Astrocyte of the hippocampus (primary cell): ENCODE measurements around the gene ACOXL.
A peak's percentile ranks its signal among the peaks of the same experiment; 100 is the strongest.

ENCODE experiments used
- DNase-seq: peaks from one replicate; pipeline ENCODE4 v3.0.0; 2011; ENCODE audit warnings: low read depth, low spot score

ACOXL gene

GRCh38 chr2:110874453-110875383 lies 142.3 kb downstream of the ACOXL start:
- peak; percentile 82 for DNase-seq

GRCh38 chr2:110875384-110875725 lies 143.0 kb downstream of the ACOXL start:
- no peak for DNase-seq

- DNase-seq: no peak
These were observed 144.0 kb downstream of the ACOXL start for GRCh38 chr2:110876167-110876999.

GRCh38 chr2:110877031-110877827 lies 144.9 kb downstream of the ACOXL start:
- no peak for DNase-seq

GRCh38 chr2:110878150-110878549 lies 145.8 kb downstream of the ACOXL start:
- DNase-seq: no peak

GRCh38 chr2:110881908-110882307 lies 149.5 kb downstream of the ACOXL start:
- DNase-seq: no peak

GRCh38 chr2:110883406-110883805 lies 151.0 kb downstream of the ACOXL start:
- peak; percentile 20 for DNase-seq

GRCh38 chr2:110885256-110885655 lies 152.9 kb downstream of the ACOXL start:
- no peak for DNase-seq

- no peak for DNase-seq
These were observed 154.6 kb downstream of the ACOXL start for GRCh38 chr2:110886826-110887573.

GRCh38 chr2:110888411-110888810 lies 156.0 kb downstream of the ACOXL start:
- no peak for DNase-seq

GRCh38 chr2:110891626-110892025 lies 159.3 kb downstream of the ACOXL start:
- no peak for DNase-seq

- DNase-seq: no peak
These were observed 163.9 kb downstream of the ACOXL start for GRCh38 chr2:110896226-110896625.

GRCh38 chr2:110897966-110898365 lies 165.6 kb downstream of the ACOXL start:
- DNase-seq: no peak

GRCh38 chr2:110900191-110900590 lies 167.8 kb downstream of the ACOXL start:
- no peak for DNase-seq

GRCh38 chr2:110903548-110903947 lies 171.2 kb downstream of the ACOXL start:
- DNase-seq: peak; percentile 9

- DNase-seq: no peak
These were observed 171.9 kb downstream of the ACOXL start for GRCh38 chr2:110904116-110904778.

GRCh38 chr2:110904779-110905148 lies 172.4 kb downstream of the ACOXL start:
- DNase-seq: no peak

- DNase-seq: no peak
These were observed 172.8 kb downstream of the ACOXL start for GRCh38 chr2:110905217-110905616.

GRCh38 chr2:110906613-110907298 lies 174.4 kb downstream of the ACOXL start:
- DNase-seq: no peak

- no peak for DNase-seq
These were observed 177.1 kb downstream of the ACOXL start for GRCh38 chr2:110909501-110909900.
